Measurements from ENCODE around the gene TMEM244.

- TF ChIP-seq CTCF (IDR thresholded peaks at IDR 0.05) = no peak
- TF ChIP-seq POLR2A (IDR thresholded peaks at IDR 0.05) = no peak
These were observed 29.6 kb upstream of the TMEM244 start for GRCh38 chr6:129890701-129891100.
